ENCODE measurements around the gene MYO6.

The MYO6 gene

GRCh38 chr6:75941509-75941908 is 192.5 kb downstream of the MYO6 start:
- DNase-seq (ENCODE audit: low read depth in 2 of 2) = no peak
- no peak overlapping the region for H3K4me3 ChIP-seq (replicated peaks in 1 of 2; ENCODE audit: low read depth in 2 of 2, low read length in 2 of 2)
- no peak for TF ChIP-seq CTCF (IDR thresholded peaks at IDR 0.05; ENCODE audit: low read depth, low read length)

GRCh38 chr6:75943381-75943780 is 194.3 kb downstream of the MYO6 start:
- no peak for DNase-seq (ENCODE audit: low read depth in 2 of 2)
- TF ChIP-seq CTCF (IDR thresholded peaks at IDR 0.05; ENCODE audit: low read depth, low read length) = no peak

GRCh38 chr6:75946146-75946831 is 197.2 kb downstream of the MYO6 start:
- H3K4me3 ChIP-seq (replicated peaks in 1 of 2; ENCODE audit: low read depth in 2 of 2, low read length in 2 of 2) = no peak overlapping the region
- DNase-seq (ENCODE audit: low read depth in 2 of 2) = no peak
- no peak for TF ChIP-seq CTCF (IDR thresholded peaks at IDR 0.05; ENCODE audit: low read depth, low read length)

More at GRCh38 chr6:75943381-75943780, 194.3 kb downstream of the MYO6 start:
- no peak overlapping the region for H3K4me3 ChIP-seq (replicated peaks in 1 of 2; ENCODE audit: low read depth in 2 of 2, low read length in 2 of 2)

- no peak for TF ChIP-seq CTCF (IDR thresholded peaks at IDR 0.05; ENCODE audit: low read depth, low read length)
- no peak for DNase-seq (ENCODE audit: low read depth in 2 of 2)
- H3K4me3 ChIP-seq (replicated peaks in 1 of 2; ENCODE audit: low read depth in 2 of 2, low read length in 2 of 2) = no peak overlapping the region
Measured at GRCh38 chr6:75947935-75948334, 198.9 kb downstream of the MYO6 start.

GRCh38 chr6:75952128-75952527 is 203.1 kb downstream of the MYO6 start:
- no peak for DNase-seq (ENCODE audit: low read depth in 2 of 2)
- TF ChIP-seq CTCF (IDR thresholded peaks at IDR 0.05; ENCODE audit: low read depth, low read length) = no peak
- H3K4me3 ChIP-seq (replicated peaks in 1 of 2; ENCODE audit: low read depth in 2 of 2, low read length in 2 of 2) = no peak overlapping the region

GRCh38 chr6:75963569-75963968 is 214.5 kb downstream of the MYO6 start:
- no peak for TF ChIP-seq CTCF (IDR thresholded peaks at IDR 0.05; ENCODE audit: low read depth, low read length)
- no peak overlapping the region for H3K4me3 ChIP-seq (replicated peaks in 1 of 2; ENCODE audit: low read depth in 2 of 2, low read length in 2 of 2)
- no peak for DNase-seq (ENCODE audit: low read depth in 2 of 2)

GRCh38 chr6:75968143-75968542 is 219.1 kb downstream of the MYO6 start:
- no peak overlapping the region for H3K4me3 ChIP-seq (replicated peaks in 1 of 2; ENCODE audit: low read depth in 2 of 2, low read length in 2 of 2)
- no peak for TF ChIP-seq CTCF (IDR thresholded peaks at IDR 0.05; ENCODE audit: low read depth, low read length)
- DNase-seq (ENCODE audit: low read depth in 2 of 2) = no peak
